ENCODE data around the gene DDX27. TPM values are rescaled to one million over a fixed set of nuclear protein-coding genes. Genes with fewer than 3 reads are reported as not detected.

DDX27 gene
- polyA plus RNA-seq, 1 of the 3 experiments (the other 2 are of a cell fraction) = 51.9 TPM

GRCh38 chr20:49171909-49172308 lies 47.3 kb upstream of the DDX27 start:
- Histone ChIP-seq H3F3A (replicated peaks; ENCODE audit: insufficient read depth) (no peaks in the 10 kb centered on the region), H3K4me1 (ENCODE audit: control insufficient read depth in 1 of 2, insufficient read depth in 2 of 2, low read depth in 1 of 2, low read length in 1 of 2) (peaks cover 0 to 10% of the 10 kb centered on the region in 2 experiments; a peak in 1 of 4 replicates), H3K79me2 (ENCODE audit: insufficient read depth) (peaks cover 99% of the 10 kb centered on the region), H3K9ac (no peak overlapping the region), H3K4me2 (no peak overlapping the region), H3K27me3 (ENCODE audit: insufficient read depth) (no peaks in the 10 kb centered on the region), H3K27ac (ENCODE audit: low read depth in 2 of 2, low read length in 1 of 2) (no peak overlapping the region), H3K4me3 (ENCODE audit: low read depth in 2 of 2, low read length in 1 of 2) (no peak overlapping the region), H2AFZ (ENCODE audit: low read depth) (no peak overlapping the region), H3K9me3 (no peaks in the 10 kb centered on the region), H4K20me1 (ENCODE audit: insufficient read depth) (peaks cover 59% of the 10 kb centered on the region), H3K9me2 (no peaks in the 10 kb centered on the region), H3K36me3 (replicated peaks in 1 of 2; ENCODE audit: control insufficient read depth in 1 of 2, insufficient read depth in 2 of 2, low read length in 1 of 2) (peaks cover 10 to 34% of the 10 kb centered on the region in 2 experiments)
- TF ChIP-seq MEF2A (IDR thresholded peaks at IDR 0.05; ENCODE audit: borderline replicate concordance, low read depth) (no peak), ELF1 (IDR thresholded peaks at IDR 0.05) (no peak), USF1 (IDR thresholded peaks at IDR 0.05; ENCODE audit: borderline replicate concordance, low read depth) (no peak), NFIC (IDR thresholded peaks at IDR 0.05; ENCODE audit: borderline replicate concordance) (no peak)
- TF ChIP-seq, protein P1, sequence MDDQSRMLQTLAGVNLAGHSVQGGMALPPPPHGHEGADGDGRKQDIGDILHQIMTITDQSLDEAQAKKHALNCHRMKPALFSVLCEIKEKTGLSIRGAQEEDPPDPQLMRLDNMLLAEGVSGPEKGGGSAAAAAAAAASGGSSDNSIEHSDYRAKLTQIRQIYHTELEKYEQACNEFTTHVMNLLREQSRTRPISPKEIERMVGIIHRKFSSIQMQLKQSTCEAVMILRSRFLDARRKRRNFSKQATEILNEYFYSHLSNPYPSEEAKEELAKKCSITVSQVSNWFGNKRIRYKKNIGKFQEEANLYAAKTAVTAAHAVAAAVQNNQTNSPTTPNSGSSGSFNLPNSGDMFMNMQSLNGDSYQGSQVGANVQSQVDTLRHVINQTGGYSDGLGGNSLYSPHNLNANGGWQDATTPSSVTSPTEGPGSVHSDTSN (IDR thresholded peaks at IDR 0.05) = no peak
- ChIA-PET CTCF (no interaction called here), POLR2A (no interaction called here)
- no peak for DNase-seq

- H3K9ac ChIP-seq = no peak overlapping the region
- no peaks in the 10 kb centered on the region for H3K9me2 ChIP-seq
- H4K20me1 ChIP-seq (ENCODE audit: insufficient read depth) = peaks cover 53% of the 10 kb centered on the region
- H3K79me2 ChIP-seq (ENCODE audit: insufficient read depth) = peaks cover 99% of the 10 kb centered on the region
- 82% methylated on average over 1 of the region's 1 CpG for WGBS (ENCODE audit: low lambda C conversion rate)
- no peak for DNase-seq
- CTCF ChIA-PET = interaction anchor here (0.6 kb wide), 1 partner anchor 369 kb away, joined by 3 read pairs; no protein-coding TSS in a partner anchor
- no peak overlapping the region for H3K4me3 ChIP-seq (ENCODE audit: low read depth in 2 of 2, low read length in 1 of 2)
- no peak overlapping the region for H3K4me2 ChIP-seq
- no peaks in the 10 kb centered on the region for H3K9me3 ChIP-seq
- H3K4me1 ChIP-seq (ENCODE audit: control insufficient read depth in 1 of 2, insufficient read depth in 2 of 2, low read depth in 1 of 2, low read length in 1 of 2) = peaks cover 0 to 10% of the 10 kb centered on the region in 2 experiments; a peak in 1 of 4 replicates
- H3K27me3 ChIP-seq (ENCODE audit: insufficient read depth) = no peaks in the 10 kb centered on the region
- no peaks in the 10 kb centered on the region for H3F3A ChIP-seq (replicated peaks; ENCODE audit: insufficient read depth)
- TF ChIP-seq NFIC (IDR thresholded peaks at IDR 0.05; ENCODE audit: borderline replicate concordance) (no peak), FOSL2 (IDR thresholded peaks at IDR 0.05; ENCODE audit: borderline replicate concordance, low read depth) (no peak), GATA2 (CRISPR knock-in tag; IDR thresholded peaks at IDR 0.05) (no peak), REST (IDR thresholded peaks at IDR 0.05; ENCODE audit: low read depth, low read length) (no peak), JUND (IDR thresholded peaks at IDR 0.05) (no peak), EZH2phosphoT487 (IDR thresholded peaks at IDR 0.05; ENCODE audit: borderline replicate concordance, low read depth) (no peak), RAD21 (IDR thresholded peaks at IDR 0.05; ENCODE audit: low read length) (no peak), ELF1 (IDR thresholded peaks at IDR 0.05) (no peak), MEF2A (IDR thresholded peaks at IDR 0.05; ENCODE audit: borderline replicate concordance, low read depth) (no peak), POLR2AphosphoS5 (IDR thresholded peaks at IDR 0.05; ENCODE audit: low read depth, low read length) (no peak), MXI1 (IDR thresholded peaks at IDR 0.05; ENCODE audit: low read depth, low read length) (no peak), CHD2 (IDR thresholded peaks at IDR 0.05; ENCODE audit: low read length, partially characterized antibody) (no peak), SMC3 (IDR thresholded peaks at IDR 0.05; ENCODE audit: low read depth, low read length) (no peak), SIN3A (IDR thresholded peaks at IDR 0.05; ENCODE audit: borderline replicate concordance, low read depth, low read length) (no peak)
- TF ChIP-seq, protein P1 (IDR thresholded peaks at IDR 0.05) = no peak
- TF ChIP-seq, protein P2, sequence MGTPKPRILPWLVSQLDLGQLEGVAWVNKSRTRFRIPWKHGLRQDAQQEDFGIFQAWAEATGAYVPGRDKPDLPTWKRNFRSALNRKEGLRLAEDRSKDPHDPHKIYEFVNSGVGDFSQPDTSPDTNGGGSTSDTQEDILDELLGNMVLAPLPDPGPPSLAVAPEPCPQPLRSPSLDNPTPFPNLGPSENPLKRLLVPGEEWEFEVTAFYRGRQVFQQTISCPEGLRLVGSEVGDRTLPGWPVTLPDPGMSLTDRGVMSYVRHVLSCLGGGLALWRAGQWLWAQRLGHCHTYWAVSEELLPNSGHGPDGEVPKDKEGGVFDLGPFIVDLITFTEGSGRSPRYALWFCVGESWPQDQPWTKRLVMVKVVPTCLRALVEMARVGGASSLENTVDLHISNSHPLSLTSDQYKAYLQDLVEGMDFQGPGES (IDR thresholded peaks at IDR 0.05; ENCODE audit: low read depth, low read length) = no peak
- H3K36me3 ChIP-seq (replicated peaks in 1 of 2; ENCODE audit: control insufficient read depth in 1 of 2, insufficient read depth in 2 of 2, low read length in 1 of 2) = peaks cover 10 to 36% of the 10 kb centered on the region in 2 experiments
- H3K27ac ChIP-seq (ENCODE audit: low read depth in 2 of 2, low read length in 1 of 2) = no peak overlapping the region
- no peak overlapping the region for H2AFZ ChIP-seq (ENCODE audit: low read depth)
- POLR2A ChIA-PET = no interaction called here
Measured at GRCh38 chr20:49172413-49172812, 46.8 kb upstream of the DDX27 start.
